Stimulated activated naive CD8-positive, alpha-beta T cell treated with anti-CD3 and anti-CD28 coated beads, Interleukin-15, Interleukin-2, amounts not matched to agents 100 U/mL and 50 U/mL, for 24 hours (primary cell): Measurements from ENCODE around the gene EXD3.
"Not testable (repeated sequence)": the region's sequence is repeated elsewhere in the genome, so short reads cannot be mapped to it uniquely, and the experiment has no call there.

Experiments used
- ATAC-seq: fragments of 150-1000 bp; cut with Tn5 transposase; one replicate; pipeline ENCODE4 v1.10.0; 2021
- DNase-seq: peaks from one replicate; pipeline ENCODE4 v3.0.0; 2021

The EXD3 gene

DNA sequence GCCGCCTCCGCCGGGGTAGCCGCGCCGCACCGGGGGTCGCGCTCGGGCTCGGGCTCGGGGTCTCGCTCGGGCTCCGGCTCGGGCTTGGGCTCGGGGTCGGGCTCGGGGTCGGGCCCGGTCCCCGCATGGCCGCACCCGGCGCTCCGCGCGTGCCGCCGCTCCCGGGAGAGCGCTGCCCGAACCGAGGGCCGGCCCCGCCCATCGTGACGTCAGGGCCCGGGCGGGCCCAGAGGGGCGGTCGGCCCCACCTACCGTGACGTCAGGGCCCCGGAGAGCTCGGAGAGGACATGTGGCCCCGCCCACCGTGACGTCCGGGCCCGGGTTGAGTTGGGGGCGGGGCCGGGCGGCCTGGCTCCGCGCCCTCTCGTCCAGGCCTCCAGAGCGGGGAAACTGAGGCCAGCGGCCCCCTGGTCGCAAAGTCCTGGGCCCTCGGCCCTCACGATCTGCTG lies 36.2 kb upstream of the EXD3 start, which contains the start of gene NSMF:
NSMF (minus strand) TSS at position 183 of the 449 bp plus-strand sequence. CDS start 232 bp downstream, outside the sequence.
- ATAC-seq (peak; percentile 73), DNase-seq (peak; percentile 98)

DNA sequence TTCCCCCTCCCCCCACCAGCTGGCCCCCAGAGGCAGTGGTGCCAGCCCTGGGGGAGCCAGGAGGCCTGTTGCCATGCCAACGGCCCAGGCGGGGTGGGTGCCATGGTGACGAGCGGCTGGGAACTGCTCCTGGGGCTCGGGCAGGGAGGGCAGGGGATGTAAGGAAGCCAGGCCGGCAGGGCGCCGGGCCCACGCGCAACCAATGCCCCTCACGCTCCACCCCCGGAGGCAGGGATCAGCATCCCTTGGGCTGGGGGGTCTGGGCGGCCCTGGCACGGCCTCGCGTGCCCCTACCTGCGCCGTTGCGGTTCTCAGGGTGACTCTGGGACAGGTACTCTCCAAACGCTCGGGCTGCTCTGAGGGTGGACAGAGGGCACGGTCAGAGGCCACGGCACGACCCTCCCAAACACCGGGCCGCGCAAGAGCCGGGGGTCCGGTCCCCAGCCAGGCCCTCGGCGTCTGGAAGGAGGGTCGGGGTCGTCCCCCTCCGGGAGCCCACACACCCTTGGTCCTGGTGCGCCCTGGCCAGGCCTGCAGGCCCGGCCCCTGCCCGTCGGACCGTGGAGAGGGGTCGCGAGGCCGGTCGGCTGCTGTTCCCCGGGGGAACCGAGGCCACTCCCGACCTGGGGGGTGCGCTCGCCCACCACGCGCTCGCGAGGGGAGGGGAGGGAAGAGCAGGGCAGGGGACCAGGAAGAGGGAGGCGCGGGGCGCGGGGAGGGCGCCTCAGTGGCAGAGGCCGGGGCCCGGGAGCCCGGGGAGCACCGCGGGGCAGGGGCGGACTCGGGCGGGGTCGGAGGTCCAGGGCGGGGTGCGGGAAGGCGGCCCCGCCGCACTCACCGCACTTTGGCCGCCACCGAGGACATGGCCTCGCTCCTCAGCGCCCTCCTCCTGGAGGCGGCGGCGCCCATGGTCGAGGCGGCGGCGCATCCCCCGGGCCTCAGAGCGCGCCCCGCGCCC lies 35.5 kb upstream of the EXD3 start:
- ATAC-seq: peak; percentile 0

DNA sequence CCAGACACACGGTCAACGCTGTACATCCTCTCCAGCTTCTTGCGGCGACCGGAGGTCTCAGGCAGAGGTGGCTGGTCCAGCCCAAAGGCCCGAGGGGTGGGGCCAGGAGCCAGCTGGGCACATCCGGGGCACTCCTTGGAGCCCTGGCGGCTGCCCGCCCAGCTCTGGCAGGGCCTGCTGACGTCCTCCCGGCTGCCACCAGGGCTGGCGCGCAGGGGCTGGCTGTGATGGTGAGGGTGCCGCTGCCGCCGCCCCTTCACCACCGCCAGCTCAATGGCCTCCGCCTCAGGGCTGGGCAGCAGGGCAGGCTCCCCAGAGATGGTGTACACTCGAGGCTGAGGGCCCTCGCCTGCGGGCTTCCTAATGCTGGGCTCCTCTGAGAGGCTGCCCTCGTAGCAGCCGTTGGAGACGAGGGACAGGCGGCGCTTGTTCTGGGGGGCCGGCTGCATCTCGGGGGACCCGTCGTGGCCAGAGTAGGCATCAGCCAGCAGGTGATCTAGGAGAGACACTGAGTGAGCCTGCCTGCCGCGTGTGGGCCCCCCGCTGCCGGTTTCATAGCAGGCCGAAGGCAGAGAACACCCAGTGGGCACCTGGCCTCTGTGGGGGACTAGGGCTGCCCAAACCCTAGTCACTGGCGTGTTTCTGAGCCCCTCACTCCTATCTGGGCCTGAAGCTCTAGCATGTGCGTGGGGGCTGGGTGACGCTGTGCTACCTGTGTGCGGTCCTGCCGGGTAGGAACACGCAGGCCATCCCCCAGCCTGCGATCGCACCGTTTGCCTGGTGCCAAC lies 34.6 kb upstream of the EXD3 start:
- no peak for DNase-seq

More for the DNA sequence above, 35.5 kb upstream of the EXD3 start:
- peak; percentile 32 for DNase-seq

DNA sequence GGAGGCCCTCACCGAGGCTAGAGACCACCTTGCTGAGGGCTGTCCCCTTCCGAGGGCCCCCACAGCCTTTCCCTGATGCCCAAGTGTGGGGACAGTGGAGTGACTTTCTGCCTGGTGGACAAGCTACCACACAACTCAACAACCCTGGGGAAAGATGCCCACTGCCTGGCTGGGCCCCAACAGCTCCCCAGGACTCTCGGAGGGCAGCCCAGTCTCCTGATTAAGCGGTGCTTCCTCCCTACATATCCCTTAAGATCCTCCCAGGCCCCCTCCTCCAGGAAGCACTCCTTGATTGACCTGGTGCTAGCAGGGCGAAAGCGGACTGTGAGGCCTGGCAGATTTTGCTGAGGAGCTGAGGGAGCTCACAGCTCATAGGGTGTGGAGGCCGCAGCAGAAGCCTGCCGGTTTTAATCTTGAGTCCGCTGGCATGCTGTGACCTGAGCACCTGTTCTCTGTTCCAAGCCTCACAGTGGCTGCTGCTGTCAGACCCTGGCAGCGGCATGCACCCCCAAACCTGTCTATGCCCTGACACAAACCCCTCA lies 34.0 kb upstream of the EXD3 start:
- ATAC-seq (no peak), DNase-seq (no peak)

More for the DNA sequence above, 34.6 kb upstream of the EXD3 start:
- no peak for ATAC-seq

DNA sequence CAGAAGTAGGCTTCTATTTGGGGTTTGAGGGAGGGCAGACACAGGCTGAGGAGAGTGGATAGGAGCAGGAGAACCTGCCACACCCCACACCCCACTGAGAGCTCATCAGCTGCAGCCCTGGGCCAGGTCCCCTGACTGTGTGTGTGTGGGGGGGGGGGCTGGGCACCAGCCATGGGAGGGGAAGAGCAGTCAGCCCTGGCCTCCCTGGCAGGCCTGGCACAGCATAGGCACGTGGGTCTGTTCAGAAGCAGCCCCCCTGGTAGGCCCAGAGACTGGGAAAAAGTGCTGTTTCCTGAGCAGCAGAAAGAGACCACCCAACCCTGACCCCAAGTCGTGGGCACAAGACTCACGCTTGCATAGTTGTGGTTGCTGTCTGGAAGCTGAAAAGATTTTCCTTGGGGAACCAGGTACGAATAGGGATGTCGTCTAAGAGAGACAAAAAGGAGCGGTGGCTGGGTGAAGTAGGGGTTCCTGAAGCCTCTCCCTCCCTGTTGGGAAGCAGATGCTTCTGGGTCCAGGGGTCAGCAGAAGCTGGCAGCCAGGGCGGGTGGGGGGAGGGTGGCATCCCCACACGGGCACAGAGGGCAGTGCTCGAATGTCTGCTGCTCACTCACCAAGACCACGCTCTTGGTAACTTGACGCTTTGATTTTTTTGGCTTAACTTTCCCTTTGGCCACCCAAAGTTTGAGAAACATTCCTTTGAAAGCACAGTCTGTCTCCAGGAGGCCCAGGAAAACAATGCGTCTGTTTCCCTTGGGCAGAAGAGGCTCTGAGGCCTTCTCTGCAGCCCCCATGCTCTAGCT lies 33.3 kb upstream of the EXD3 start:
- no peak for ATAC-seq
- no peak for DNase-seq

- DNase-seq (no peak), ATAC-seq (no peak)
Observed at GRCh38 chr9:137455359-137455991, 32.5 kb upstream of the EXD3 start.

GRCh38 chr9:137454597-137455358 lies 31.8 kb upstream of the EXD3 start:
- no peak for DNase-seq

GRCh38 chr9:137454145-137454596 lies 31.2 kb upstream of the EXD3 start:
- ATAC-seq: no peak
- DNase-seq: peak; percentile 57

More at GRCh38 chr9:137454597-137455358, 31.8 kb upstream of the EXD3 start:
- no peak for ATAC-seq

GRCh38 chr9:137453643-137454081 lies 30.7 kb upstream of the EXD3 start:
- ATAC-seq (peak; percentile 48), DNase-seq (peak; percentile 73)

GRCh38 chr9:137452761-137453642 lies 30.0 kb upstream of the EXD3 start:
- ATAC-seq (no peak), DNase-seq (no peak)

- ATAC-seq (no peak), DNase-seq (no peak)
Observed at GRCh38 chr9:137452006-137452760, 29.2 kb upstream of the EXD3 start.

GRCh38 chr9:137451264-137452005 lies 28.5 kb upstream of the EXD3 start:
- ATAC-seq: not testable (repeated sequence)

GRCh38 chr9:137450539-137451222 lies 27.7 kb upstream of the EXD3 start:
- peak; percentile 26 for DNase-seq
- not testable (repeated sequence) for ATAC-seq

More at GRCh38 chr9:137451264-137452005, 28.5 kb upstream of the EXD3 start:
- not testable (repeated sequence) for DNase-seq

GRCh38 chr9:137449931-137450538 lies 27.1 kb upstream of the EXD3 start:
- no peak for ATAC-seq
- peak; percentile 43 for DNase-seq

DNA sequence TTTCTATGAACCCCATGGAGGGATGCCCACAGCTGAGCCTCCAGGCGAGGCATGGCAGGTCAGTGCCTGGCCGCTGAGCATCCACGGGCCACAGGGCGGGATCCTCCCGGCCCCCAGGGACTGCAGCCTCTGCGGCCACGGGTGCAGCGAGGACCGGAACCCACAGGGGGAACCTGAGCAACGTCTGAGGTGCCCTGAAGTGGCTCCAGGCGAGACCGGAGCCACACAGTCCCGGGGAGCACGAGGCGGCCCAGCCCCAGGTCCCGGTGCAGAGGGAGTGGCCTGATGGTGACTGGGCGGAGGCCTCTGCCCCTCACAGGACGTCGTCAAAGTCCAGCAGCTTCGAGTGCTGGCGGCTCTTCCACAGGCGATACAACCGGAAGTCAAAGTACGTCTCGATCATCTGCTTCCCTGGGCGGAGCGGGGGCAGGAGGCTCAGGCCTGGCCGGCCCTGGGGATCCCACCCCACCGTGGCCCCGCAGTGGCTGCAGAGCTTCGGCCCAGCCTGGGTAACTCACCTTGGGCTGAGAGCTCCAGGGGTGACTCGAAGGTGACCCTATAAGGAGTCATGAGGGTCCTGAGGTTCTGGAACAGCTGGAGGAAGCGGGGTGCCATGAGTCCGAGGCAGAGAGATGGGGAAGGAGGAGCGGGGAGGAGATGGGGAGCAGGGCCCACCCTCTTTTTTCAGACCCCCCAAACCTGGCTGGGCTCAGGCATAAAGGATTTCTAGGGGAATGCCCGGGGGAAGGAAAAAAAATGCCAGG lies 26.3 kb upstream of the EXD3 start:
- DNase-seq: no peak
- no peak for ATAC-seq

DNA sequence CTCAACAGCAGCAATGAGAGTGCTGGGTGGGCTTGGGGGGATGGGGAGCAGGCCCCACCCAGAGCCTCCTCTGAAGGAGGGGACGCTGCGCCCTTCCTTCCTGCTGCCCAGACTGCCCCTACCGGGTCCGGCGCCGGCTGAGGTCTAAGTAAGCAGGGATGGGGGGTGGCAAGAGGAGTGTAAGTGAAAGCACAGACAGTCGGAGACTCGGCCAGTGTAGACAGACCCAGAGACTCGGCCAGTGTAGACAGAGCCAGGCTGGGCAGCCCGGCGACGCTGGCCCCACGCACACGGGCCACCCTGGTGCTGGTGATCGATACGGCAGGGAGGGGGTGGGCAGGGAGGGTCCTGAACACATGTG lies 25.6 kb upstream of the EXD3 start:
- no peak for ATAC-seq
- DNase-seq: no peak
